ENCODE measurements around the gene CDK5R1.

- TF ChIP-seq EP300 (IDR thresholded peaks at IDR 0.05) (no peak), CTCF (IDR thresholded peaks at IDR 0.05) (no peak), POLR2A (IDR thresholded peaks at IDR 0.05) (no peak)
Observed at GRCh38 chr17:32486701-32487472, at the start of gene CDK5R1.

Data from ovary (tissue), 3 donors.